A673 (cell line): ENCODE results near the gene CFAP73.

Experiments used
- EZH2 ChIP-seq: fragments of 200-600 bp; sonication (generic); IDR thresholded peaks from 2 replicates; pipeline ENCODE4 v1.6.1; 2017; ENCODE audit warnings: borderline replicate concordance, low read depth, mild to moderate bottlenecking, mixed read lengths, antibody characterized with exemption, low read length; ENCODE audit not compliant: poor library complexity, severe bottlenecking
- TF ChIP-seq, protein P1 (sequence below): fragments of 300-800, 200-600 bp; sonication (generic); conservative IDR thresholded peaks from 2 replicates; pipeline ENCODE4 v1.5.1; 2017; ENCODE audit warnings: low read depth, mild to moderate bottlenecking, antibody characterized with exemption, low read length, moderate library complexity, mixed read lengths

DNA sequence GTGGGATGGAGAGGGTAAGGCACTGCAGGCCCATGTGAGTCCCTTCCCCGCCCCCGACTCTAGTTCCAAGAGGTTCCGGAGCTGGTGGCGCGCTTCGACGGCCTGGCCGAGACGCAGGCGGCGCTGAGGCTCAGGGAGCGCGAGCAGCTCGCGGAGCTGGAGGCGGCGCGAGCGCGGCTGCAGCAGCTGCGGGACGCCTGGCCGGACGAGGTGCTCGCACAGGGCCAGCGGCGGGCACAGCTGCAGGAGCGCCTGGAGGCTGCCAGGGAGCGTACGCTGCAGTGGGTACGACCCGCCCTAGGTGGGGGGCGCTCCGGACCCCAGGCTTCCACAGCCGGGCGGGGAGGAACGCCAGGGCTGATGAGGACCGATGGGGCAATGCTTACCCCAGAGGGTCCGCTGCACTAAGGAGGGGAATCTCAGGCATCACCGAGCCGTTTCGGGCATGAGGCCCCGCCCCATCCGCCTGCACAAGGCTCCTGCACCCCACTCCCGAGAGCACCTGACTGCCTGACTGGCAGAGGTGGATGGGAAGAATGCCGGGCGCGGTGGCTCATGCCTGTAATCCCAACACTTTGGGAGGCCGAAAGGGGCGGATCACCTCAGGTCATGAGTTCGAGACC, 4.9 kb downstream of the CFAP73 start:
- TF ChIP-seq, protein P1, sequence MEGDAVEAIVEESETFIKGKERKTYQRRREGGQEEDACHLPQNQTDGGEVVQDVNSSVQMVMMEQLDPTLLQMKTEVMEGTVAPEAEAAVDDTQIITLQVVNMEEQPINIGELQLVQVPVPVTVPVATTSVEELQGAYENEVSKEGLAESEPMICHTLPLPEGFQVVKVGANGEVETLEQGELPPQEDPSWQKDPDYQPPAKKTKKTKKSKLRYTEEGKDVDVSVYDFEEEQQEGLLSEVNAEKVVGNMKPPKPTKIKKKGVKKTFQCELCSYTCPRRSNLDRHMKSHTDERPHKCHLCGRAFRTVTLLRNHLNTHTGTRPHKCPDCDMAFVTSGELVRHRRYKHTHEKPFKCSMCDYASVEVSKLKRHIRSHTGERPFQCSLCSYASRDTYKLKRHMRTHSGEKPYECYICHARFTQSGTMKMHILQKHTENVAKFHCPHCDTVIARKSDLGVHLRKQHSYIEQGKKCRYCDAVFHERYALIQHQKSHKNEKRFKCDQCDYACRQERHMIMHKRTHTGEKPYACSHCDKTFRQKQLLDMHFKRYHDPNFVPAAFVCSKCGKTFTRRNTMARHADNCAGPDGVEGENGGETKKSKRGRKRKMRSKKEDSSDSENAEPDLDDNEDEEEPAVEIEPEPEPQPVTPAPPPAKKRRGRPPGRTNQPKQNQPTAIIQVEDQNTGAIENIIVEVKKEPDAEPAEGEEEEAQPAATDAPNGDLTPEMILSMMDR = no peak
- TF ChIP-seq EZH2 = no peak
